Adrenal gland (tissue), 12 donors: ENCODE data around the gene PSMA6. TPM values are rescaled to one million over a fixed set of nuclear protein-coding genes. Genes with fewer than 3 reads are reported as not detected.

Experiments used
- DNase-seq, 7 donors: peaks; one replicate each; pipeline ENCODE4 v3.0.0-alpha.2; 2019 to 2020
- H3K27ac ChIP-seq, 5 donors: fragments of 200-600 bp; sonication (generic) in 4 of 5; 1 replicate in 3 of 5; 2 replicates in 2 of 5; pipeline versions ENCODE4 v1.5.1 to v1.8.0; 2016 to 2020; ENCODE audit warnings: mild to moderate bottlenecking in 1 of 5
- H3K27me3 ChIP-seq: fragments of 200-600 bp; 2 replicates; pipeline ENCODE4 v1.8.0; 2021
- H3K36me3 ChIP-seq, 2 donors: fragments of 200-600 bp; replicated peaks in 1 of 2; 1 replicate in 1 of 2; 2 replicates in 1 of 2; pipeline versions ENCODE4 v1.5.1 to v1.8.0; 2018 to 2022
- H3K4me1 ChIP-seq, 2 donors: fragments of 200-600 bp; replicated peaks in 1 of 2; 1 replicate in 1 of 2; 2 replicates in 1 of 2; pipeline versions ENCODE4 v1.5.1 to v1.8.0; 2018 to 2021
- H3K4me3 ChIP-seq, 4 donors: fragments of 200-600 bp; sonication (generic) in 3 of 4; one replicate each; pipeline ENCODE4 v1.5.1; 2016 to 2018
- H3K9me3 ChIP-seq, 3 donors: fragments of 200-600 bp; sonication (generic) in 1 of 3; replicated peaks in 1 of 3; 1 replicate in 2 of 3; 2 replicates in 1 of 3; pipeline versions ENCODE4 v1.5.1 to v1.8.0; 2016 to 2021
- POLR2A ChIP-seq, 2 donors: fragments of 450-650 bp; IDR thresholded peaks; one replicate each; pipeline ENCODE4 v1.6.1; 2017; ENCODE audit warnings: antibody characterized with exemption in 2 of 2, mild to moderate bottlenecking in 2 of 2, moderate library complexity in 1 of 2
- WGBS, 4 donors: extraction: QIAGEN DNeasy Blood & Tissue Kit in 2 of 4; methylation state at CpG; one replicate each; pipeline versions ENCODE4 v1.1.5 to v1.1.7; 2013 to 2017; 5-methylcytosine and 5-hydroxymethylcytosine counted together
- intact Hi-C, 2 donors: fragments of 100-400 bp; cut with DNase I; formaldehyde crosslinking; loops; one replicate each; pipeline versions ENCODE4 v1.14.1 to v1.15.0; 2022 to 2023
- polyA plus RNA-seq, 3 donors: library from polyadenylated mRNA; stranded (reverse); fragments of 200-250 nt in 2 of 3; fragments of 350-450 nt in 1 of 3; fragmentation: Illumina TruSeq in 1 of 3; extraction: RNeasy Lipid Tissue Mini Kit (QIAGEN cat#74804) in 1 of 3; gene quantifications; one replicate each; pipeline ENCODE4 v1.2.3, GENCODE V29; 2013 to 2014
- total RNA-seq, 9 donors: library from RNA; depleted of rRNA in 4 of 9; stranded (reverse); fragments of >200 nt in 4 of 9; fragments of 120-200 nt in 1 of 9; fragmentation: NEBNext Ultra II Directional in 1 of 9; extraction: Animal tissue kit (Norgen Biotek cat#: 25700) in 1 of 9; gene quantifications; one replicate each; pipeline versions ENCODE4 v1.1.0 to v1.2.4, GENCODE V29; 2013 to 2023
- TF ChIP-seq, protein P1 (sequence below), 6 experiments: fragments of 450-650 bp in 4 of 6; fragments of 200-600 bp in 2 of 6; sonication (generic) in 1 of 6; IDR thresholded peaks; 1 replicate in 5 of 6; 2 replicates in 1 of 6; pipeline versions ENCODE4 v1.5.1 to v1.8.0; 2016 to 2021; ENCODE audit warnings: antibody characterized with exemption in 6 of 6, mild to moderate bottlenecking in 2 of 6, moderate library complexity in 1 of 6
- donor health status: healthy with polysubstance abuse.
- donor health status: Bipolar disorder and iron deficiency.
- donor health status: DM: yes; HTN: yes; CAD: no.
- donor health status: DM: no; HTN: no; CAD: no.
- donor health status: DM: no; HTN: no; CAD: no.
- donor health status: DM: yes; HTN: yes; CAD: no.

The PSMA6 gene
- total and polyA plus RNA-seq, 12 donors: 114 to 393 (median 185) TPM

DNA sequence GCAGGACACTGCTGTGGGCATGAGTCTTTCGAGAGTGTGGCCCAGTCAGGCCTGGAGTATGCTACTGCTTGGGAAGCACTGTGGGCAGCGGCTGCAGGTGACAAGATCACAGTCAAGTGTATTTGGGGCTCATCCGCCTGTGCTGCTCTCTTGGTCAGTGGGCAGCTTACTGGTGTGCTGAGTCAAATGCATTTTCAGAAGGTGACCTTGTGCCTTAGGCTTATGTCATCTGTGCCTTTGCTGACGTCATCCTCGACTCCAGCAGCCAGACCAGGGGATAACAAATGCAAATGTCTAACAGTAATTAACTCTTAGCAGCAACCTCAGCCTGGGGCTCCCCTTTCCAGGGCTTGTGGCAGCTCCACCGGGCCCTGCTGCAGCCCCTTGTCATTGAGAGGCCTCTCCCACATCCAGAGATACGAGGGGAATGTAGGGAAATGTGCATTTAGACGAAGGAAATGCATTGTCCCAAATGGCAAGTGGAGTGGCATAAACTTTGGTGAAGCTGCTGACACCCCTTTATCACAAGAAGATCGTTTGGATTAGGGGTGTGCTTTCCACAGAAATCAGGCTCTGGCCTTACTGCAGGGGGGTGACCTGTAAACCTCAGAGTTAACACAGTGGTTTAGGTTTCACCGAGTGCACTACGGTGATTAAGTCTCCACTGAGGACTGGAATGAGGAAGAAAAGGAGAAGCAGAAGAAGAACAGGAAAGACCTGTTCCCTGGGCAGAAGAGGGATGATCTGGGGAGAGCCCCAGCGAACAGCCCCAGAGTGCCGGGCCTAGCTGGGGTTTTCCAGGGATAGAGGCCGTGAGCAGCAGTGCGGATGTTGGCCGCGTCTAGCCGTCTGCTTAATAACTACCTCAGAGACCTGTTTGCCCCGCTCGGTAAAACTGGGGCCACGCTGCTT is 39.7 kb downstream of the PSMA6 start:
- H3K4me3 ChIP-seq: no peak overlapping the region
- no peaks in the 10 kb centered on the region for H3K9me3 ChIP-seq
- peak in 6 of 7 donors; percentile 48 to 76 (median 62) for DNase-seq
- H3K4me1 ChIP-seq: peaks cover 27 to 53% of the 10 kb centered on the region in 2 donors
- H3K27ac ChIP-seq: peak overlapping the region in 2 of 5 donors; percentile 26 to 65
- H3K36me3 ChIP-seq: no peaks in the 10 kb centered on the region
- TF ChIP-seq POLR2A (IDR thresholded peaks at IDR 0.05): peak in 1 of 2 donors; percentile 18
- TF ChIP-seq, protein P1, sequence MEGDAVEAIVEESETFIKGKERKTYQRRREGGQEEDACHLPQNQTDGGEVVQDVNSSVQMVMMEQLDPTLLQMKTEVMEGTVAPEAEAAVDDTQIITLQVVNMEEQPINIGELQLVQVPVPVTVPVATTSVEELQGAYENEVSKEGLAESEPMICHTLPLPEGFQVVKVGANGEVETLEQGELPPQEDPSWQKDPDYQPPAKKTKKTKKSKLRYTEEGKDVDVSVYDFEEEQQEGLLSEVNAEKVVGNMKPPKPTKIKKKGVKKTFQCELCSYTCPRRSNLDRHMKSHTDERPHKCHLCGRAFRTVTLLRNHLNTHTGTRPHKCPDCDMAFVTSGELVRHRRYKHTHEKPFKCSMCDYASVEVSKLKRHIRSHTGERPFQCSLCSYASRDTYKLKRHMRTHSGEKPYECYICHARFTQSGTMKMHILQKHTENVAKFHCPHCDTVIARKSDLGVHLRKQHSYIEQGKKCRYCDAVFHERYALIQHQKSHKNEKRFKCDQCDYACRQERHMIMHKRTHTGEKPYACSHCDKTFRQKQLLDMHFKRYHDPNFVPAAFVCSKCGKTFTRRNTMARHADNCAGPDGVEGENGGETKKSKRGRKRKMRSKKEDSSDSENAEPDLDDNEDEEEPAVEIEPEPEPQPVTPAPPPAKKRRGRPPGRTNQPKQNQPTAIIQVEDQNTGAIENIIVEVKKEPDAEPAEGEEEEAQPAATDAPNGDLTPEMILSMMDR (IDR thresholded peaks at IDR 0.05): no peak
- intact Hi-C loops: loop anchor here in 1 of 2 donors (10.0 kb wide), 1 partner anchor 73 kb away; the partner anchor contains the start of gene NFKBIA
- WGBS, 4 donors: 70 to 80% (median 75%) methylated on average over 18 to 21 of the region's 21 CpGs
- H3K27me3 ChIP-seq: no peaks in the 10 kb centered on the region

DNA sequence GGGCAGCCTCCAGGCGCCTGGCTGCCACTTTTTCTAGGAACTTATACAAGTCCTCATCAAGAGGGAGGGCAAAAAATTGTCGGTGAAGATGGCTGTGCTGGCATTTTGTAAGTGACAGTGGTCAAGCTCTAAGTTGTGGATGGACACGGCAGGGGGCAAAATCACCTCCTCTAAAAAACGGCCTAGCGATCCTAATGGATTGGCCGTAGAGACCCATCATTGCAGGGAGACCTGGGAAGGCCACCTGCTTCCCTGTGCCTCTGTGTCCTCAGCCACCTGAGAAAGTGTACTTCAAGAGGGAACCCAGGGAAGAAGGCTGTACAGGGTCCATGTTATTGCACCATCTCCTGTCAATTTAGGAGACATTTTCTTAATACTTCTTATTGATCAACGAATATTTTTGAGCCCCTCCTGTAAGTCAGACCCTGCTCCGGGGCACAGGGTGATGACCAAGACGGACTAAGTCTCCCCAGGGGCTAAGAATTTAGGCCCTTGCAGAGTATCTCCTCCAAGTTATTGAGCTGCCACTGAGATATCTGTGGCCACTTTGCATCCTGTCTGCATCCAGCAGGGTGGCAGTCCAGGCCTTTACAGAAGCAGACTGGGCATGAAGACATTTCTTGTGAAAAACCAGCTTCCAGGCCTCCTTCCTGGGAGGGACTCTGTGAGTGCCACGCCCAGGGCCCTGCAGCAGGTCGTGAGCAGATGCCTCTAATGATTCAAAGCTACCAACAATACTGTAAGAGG is 40.5 kb downstream of the PSMA6 start:
- Histone ChIP-seq H3K9me3 (no peaks in the 10 kb centered on the region), H3K27me3 (no peaks in the 10 kb centered on the region), H3K4me1 (peaks cover 36 to 61% of the 10 kb centered on the region in 2 donors), H3K27ac (peak overlapping the region in 3 of 5 donors; percentile 30 to 65 (median 51)), H3K36me3 (no peaks in the 10 kb centered on the region), H3K4me3 (no peak overlapping the region)
- TF ChIP-seq, protein P1 (IDR thresholded peaks at IDR 0.05): no peak
- TF ChIP-seq POLR2A (IDR thresholded peaks at IDR 0.05): no peak
- DNase-seq: peak in 1 of 7 donors; percentile 61
- 80 to 83% (median 81%) methylated on average over 11 of the region's 11 CpGs for WGBS, 4 donors
- intact Hi-C loops: loop anchor here in 1 of 2 donors (10.0 kb wide), 1 partner anchor 72 kb away; the partner anchor contains the start of gene NFKBIA

DNA sequence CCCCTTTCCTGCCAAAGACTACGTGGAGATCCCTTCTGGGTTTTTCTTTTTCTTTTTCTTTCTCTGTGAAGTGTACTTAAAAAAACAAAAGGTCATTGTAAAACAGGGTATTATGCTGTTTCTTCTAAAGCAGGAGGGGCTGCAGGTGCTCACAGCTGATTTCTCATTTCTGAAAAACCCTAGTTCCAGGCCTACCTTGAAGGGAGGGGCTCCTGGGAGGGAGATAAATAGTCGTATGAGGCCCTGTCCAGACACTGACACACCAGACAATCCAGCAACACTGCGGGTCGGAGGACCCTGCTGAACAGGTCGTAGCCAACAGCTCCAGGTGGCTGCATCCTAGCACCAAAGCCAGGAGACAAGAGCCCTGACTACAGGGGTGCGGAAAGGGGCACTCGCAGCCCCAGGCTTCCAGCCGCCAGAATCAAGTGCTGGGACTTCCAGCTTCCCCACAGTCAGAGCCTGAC is 41.1 kb downstream of the PSMA6 start:
- Histone ChIP-seq H3K4me3 (no peak overlapping the region), H3K36me3 (no peaks in the 10 kb centered on the region), H3K27me3 (no peaks in the 10 kb centered on the region), H3K4me1 (peaks cover 41 to 66% of the 10 kb centered on the region in 2 donors), H3K27ac (peak overlapping the region in 3 of 5 donors; percentile 30 to 97 (median 65)), H3K9me3 (no peaks in the 10 kb centered on the region)
- intact Hi-C loops: loop anchor here in 1 of 2 donors (10.0 kb wide), 1 partner anchor 72 kb away; the partner anchor contains the start of gene NFKBIA
- no peak for TF ChIP-seq POLR2A (IDR thresholded peaks at IDR 0.05)
- TF ChIP-seq, protein P1 (IDR thresholded peaks at IDR 0.05): no peak
- no peak for DNase-seq
- WGBS, 4 donors: 74 to 79% (median 78%) methylated on average over 8 of the region's 8 CpGs
